ENCODE measurements around the gene PAX1.

Gene PAX1

DNA sequence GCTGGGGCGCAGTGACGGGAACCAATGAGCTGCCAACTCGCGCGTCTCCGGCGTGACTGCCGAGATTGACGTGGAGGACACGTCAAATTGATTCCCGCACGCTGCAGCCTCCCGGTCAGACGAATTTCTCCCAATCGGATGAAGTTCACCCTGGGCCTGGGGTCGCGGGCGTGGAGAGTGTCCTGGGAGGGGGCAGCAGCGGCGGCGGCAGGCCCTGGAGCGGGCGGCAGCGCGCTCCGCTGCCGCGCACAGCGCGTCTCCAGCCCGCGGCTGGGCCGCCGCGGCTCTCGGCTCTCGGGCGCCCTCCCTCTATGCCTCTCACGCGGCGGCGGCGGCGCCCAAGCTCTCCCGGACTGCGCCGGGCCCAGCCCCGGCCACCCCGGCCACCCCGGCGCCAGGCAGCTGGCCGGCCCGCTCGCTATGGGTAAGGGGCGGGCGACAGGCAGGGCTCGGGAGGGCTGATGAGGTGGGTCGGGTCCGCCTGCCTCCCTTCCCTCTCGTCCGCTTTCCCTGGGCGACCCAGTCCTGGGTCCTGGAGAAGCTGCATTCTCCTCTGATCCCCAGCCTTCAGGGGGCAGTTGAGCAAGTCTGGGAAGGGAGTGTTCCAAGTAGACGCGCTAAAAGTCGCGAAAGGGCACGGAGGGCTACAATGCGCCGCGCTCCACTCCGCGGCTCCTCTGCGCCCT is at the start of gene PAX1:
TSS of gene PAX1 (plus strand) at position 90 of the 686 bp plus-strand sequence. CDS start at position 139, 49 bp downstream.
- Histone ChIP-seq H3K9ac (ENCODE audit: low read length) (no peak within 1 kb of the TSS), H3K36me3 (ENCODE audit: control insufficient read depth, insufficient read depth, low read length) (no peaks in the 10 kb centered on the region), H3K4me3 (ENCODE audit: low read length) (no peak within 1 kb of the TSS), H3K9me3 (ENCODE audit: control insufficient read depth, low read length) (no peaks in the 10 kb centered on the region), H3K27me3 (ENCODE audit: control insufficient read depth, insufficient read depth, low read length) (peaks cover 91% of the 10 kb centered on the region), H3K4me1 (ENCODE audit: control insufficient read depth, insufficient read depth, low read length) (no peaks in the 10 kb centered on the region)

DNA sequence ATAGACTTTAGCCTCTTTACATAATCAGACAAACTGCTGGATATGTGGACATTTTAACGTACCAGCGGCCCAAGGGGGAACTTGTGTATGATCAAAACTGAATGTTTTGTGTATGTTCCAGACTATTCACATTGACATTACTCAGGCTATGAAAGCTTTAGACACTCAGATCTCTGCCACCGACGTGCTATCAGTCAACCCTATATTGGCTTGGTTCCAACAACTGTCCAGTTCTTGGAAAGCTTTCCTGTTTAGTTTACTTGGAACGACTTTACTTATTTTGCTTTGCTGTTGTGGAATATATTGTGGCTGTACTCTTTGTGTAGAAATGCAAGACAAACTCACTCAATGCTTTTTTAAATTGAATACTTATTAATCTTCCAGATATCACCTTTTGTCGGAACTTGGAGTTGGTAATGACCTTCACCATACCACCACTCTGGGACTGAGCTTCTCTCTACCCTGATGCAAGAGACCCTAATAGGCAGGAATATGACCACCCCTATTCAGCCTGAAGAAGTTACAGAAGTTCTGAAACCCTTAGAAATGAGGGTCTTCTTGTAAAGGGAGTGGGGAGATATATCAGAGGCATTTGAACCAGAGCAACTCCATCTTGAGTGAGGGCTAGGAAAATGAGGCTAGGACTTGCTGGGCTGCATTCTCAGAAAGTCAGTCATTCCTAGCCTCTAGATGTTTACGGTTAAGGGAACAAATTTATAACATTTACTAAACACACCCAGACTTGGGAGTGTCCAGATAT is 49.0 kb upstream of the PAX1 start:
- Histone ChIP-seq H3K4me3 (ENCODE audit: low read length) (no peak overlapping the region), H3K36me3 (ENCODE audit: control insufficient read depth, insufficient read depth, low read length) (no peaks in the 10 kb centered on the region), H3K4me1 (ENCODE audit: control insufficient read depth, insufficient read depth, low read length) (no peaks in the 10 kb centered on the region), H3K9me3 (ENCODE audit: control insufficient read depth, low read length) (no peaks in the 10 kb centered on the region), H3K27me3 (ENCODE audit: control insufficient read depth, insufficient read depth, low read length) (no peaks in the 10 kb centered on the region), H3K9ac (ENCODE audit: low read length) (no peak overlapping the region)

DNA sequence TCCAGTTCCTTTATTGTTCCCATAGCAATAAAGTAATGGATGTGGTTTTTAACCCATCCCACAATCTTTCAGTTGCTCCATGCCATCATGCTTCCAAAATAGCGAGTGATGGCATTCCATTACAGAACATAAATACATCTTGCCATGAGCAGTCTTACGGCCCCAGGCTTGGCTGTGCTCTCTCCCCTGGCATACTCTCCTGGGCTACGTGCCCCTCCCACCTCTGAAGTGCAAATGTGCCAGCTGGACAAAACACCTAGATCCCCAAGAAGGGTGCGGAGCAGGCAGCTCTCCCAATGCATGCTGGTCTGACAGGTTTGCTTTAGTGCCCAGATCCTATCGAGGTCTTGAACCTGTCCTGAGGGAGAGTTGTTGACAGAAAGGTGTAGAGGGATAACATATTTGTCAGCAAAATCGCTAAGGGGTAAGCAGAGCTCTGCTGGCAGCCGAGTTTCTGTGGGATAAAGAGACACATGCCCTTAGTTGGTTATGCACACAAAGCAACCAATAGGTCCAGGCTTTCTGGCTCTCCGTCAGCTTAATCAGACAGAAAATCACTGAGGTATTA is 43.9 kb upstream of the PAX1 start:
- Histone ChIP-seq H3K9me3 (ENCODE audit: control insufficient read depth, low read length) (no peaks in the 10 kb centered on the region), H3K4me1 (ENCODE audit: control insufficient read depth, insufficient read depth, low read length) (no peaks in the 10 kb centered on the region), H3K9ac (ENCODE audit: low read length) (no peak overlapping the region), H3K4me3 (ENCODE audit: low read length) (no peak overlapping the region), H3K36me3 (ENCODE audit: control insufficient read depth, insufficient read depth, low read length) (no peaks in the 10 kb centered on the region), H3K27me3 (ENCODE audit: control insufficient read depth, insufficient read depth, low read length) (no peaks in the 10 kb centered on the region)

DNA sequence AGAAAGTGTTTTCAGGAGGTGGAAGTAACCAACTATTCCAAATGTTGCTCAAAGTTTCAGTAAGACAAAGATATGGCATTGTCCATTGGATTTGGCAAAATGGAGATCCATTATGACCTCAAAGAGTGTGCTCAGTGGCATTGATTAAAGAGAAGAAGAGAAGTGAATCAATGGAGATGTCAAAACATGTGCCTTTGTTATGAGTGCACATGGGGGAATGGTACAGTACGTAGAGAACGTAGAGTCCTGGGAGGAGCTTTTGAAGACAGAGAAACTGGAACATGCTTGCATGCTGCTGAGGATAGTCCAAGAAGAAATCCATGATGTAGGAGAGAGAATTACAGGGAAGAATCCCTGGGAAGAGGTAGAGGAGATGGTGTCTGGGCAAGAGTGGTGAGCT is 42.0 kb upstream of the PAX1 start:
- no peak overlapping the region for H3K4me3 ChIP-seq (ENCODE audit: low read length)

DNA sequence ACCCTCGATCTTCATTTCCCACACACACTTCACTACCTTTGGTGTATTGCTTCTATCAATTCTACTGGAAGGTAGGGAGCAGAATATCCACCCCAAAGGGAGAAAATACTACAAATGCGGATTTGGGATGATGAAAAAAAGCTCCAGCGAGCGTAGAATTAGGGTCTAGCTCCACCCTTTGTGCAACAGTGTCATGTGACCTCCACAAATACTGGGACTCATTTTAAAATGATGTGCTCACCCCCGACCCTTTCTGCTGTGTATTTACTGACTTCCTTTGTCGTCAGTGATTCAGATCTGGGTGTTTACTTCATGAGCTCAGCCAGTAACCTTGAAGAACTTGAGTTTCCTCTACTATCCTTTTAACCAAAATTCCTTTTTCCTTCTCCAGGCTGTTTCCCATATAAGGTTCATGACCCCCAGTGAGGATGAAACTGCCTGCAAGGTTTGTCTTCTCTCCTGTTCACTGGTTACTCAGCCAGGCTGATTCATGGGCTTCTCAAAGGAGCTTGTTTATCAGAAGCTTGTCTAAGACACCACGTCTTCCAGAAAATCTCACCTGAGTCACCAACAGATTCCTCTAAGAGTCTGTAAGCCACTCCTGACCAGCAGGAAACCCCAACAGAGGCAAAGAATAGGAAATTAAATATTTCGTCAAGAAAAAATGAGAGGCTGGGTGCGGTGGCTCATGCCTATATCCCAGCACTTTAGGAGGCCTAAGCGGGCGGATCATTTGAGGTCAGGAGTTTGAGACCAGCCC is 39.6 kb upstream of the PAX1 start:
- H3K27me3 ChIP-seq (ENCODE audit: control insufficient read depth, insufficient read depth, low read length) = no peaks in the 10 kb centered on the region
- H3K36me3 ChIP-seq (ENCODE audit: control insufficient read depth, insufficient read depth, low read length) = no peaks in the 10 kb centered on the region
- no peak overlapping the region for H3K9ac ChIP-seq (ENCODE audit: low read length)
- no peak overlapping the region for H3K4me3 ChIP-seq (ENCODE audit: low read length)
- H3K4me1 ChIP-seq (ENCODE audit: control insufficient read depth, insufficient read depth, low read length) = no peaks in the 10 kb centered on the region
- no peaks in the 10 kb centered on the region for H3K9me3 ChIP-seq (ENCODE audit: control insufficient read depth, low read length)

More for the DNA sequence above, 42.0 kb upstream of the PAX1 start:
- no peaks in the 10 kb centered on the region for H3K4me1 ChIP-seq (ENCODE audit: control insufficient read depth, insufficient read depth, low read length)
- H3K9me3 ChIP-seq (ENCODE audit: control insufficient read depth, low read length) = no peaks in the 10 kb centered on the region
- no peaks in the 10 kb centered on the region for H3K36me3 ChIP-seq (ENCODE audit: control insufficient read depth, insufficient read depth, low read length)
- no peaks in the 10 kb centered on the region for H3K27me3 ChIP-seq (ENCODE audit: control insufficient read depth, insufficient read depth, low read length)
- no peak overlapping the region for H3K9ac ChIP-seq (ENCODE audit: low read length)

DNA sequence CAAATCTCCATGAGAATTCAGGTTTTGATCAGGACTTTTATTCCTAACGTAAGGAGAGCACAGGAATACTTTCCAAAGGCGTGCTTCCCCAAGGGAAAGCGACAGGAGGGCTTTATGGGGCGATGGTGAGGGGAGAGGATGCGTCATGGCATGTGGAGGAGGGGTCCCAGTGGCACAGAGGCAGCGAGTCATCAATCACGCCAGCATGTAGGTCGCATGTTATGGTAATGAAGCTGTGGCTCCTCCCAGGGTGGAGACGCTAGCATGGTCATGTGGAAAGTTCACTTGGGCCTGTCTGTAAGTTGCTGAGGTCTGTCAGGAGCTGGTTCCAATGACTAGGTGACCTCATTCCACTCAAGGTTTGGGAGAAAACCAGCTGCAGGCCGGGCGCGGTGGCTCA is 35.3 kb upstream of the PAX1 start:
- Histone ChIP-seq H3K9me3 (ENCODE audit: control insufficient read depth, low read length) (no peaks in the 10 kb centered on the region), H3K4me3 (ENCODE audit: low read length) (no peak overlapping the region), H3K27me3 (ENCODE audit: control insufficient read depth, insufficient read depth, low read length) (no peaks in the 10 kb centered on the region), H3K36me3 (ENCODE audit: control insufficient read depth, insufficient read depth, low read length) (no peaks in the 10 kb centered on the region), H3K9ac (ENCODE audit: low read length) (no peak overlapping the region), H3K4me1 (ENCODE audit: control insufficient read depth, insufficient read depth, low read length) (no peaks in the 10 kb centered on the region)

DNA sequence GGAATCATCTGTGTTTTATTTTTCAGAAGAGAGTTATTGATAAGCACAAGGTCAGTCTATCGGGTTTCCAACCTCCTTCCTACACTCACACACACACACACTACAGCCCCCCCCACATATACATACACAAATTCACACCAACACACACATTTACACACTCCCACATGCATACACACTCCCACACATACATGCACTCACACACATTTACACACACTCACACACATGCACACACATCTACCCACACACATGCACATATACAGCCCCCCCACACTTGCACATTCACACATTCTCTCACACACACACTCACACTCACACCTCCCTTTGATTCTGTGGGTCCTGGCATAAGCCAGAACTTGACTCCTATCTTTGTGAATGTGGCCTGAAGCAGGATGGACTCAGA is 34.5 kb upstream of the PAX1 start:
- Histone ChIP-seq H3K27me3 (ENCODE audit: control insufficient read depth, insufficient read depth, low read length) (no peaks in the 10 kb centered on the region), H3K9me3 (ENCODE audit: control insufficient read depth, low read length) (no peaks in the 10 kb centered on the region), H3K4me3 (ENCODE audit: low read length) (no peak overlapping the region), H3K36me3 (ENCODE audit: control insufficient read depth, insufficient read depth, low read length) (no peaks in the 10 kb centered on the region), H3K9ac (ENCODE audit: low read length) (no peak overlapping the region), H3K4me1 (ENCODE audit: control insufficient read depth, insufficient read depth, low read length) (no peaks in the 10 kb centered on the region)

DNA sequence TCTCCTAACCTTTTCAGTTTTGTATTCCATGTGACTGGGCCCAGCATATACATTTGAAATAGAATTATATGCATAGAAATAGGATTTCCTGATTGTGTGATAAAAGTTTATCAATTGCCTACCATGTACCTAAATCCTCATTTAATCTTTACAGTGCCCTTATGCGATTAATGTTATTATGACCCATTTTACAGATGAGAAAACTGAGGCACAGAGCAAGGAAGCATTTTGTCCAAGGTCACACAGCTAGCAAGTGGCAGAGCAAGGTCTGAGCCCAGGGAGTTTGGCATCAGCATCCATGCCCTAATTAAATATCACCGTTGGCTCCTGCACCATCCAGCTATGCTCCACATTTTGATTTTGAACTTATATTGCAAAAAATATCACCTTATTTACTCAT is 28.2 kb upstream of the PAX1 start:
- no peaks in the 10 kb centered on the region for H3K27me3 ChIP-seq (ENCODE audit: control insufficient read depth, insufficient read depth, low read length)
- no peak overlapping the region for H3K9ac ChIP-seq (ENCODE audit: low read length)
- H3K4me3 ChIP-seq (ENCODE audit: low read length) = no peak overlapping the region
- H3K9me3 ChIP-seq (ENCODE audit: control insufficient read depth, low read length) = no peaks in the 10 kb centered on the region
- H3K36me3 ChIP-seq (ENCODE audit: control insufficient read depth, insufficient read depth, low read length) = no peaks in the 10 kb centered on the region
- no peaks in the 10 kb centered on the region for H3K4me1 ChIP-seq (ENCODE audit: control insufficient read depth, insufficient read depth, low read length)

DNA sequence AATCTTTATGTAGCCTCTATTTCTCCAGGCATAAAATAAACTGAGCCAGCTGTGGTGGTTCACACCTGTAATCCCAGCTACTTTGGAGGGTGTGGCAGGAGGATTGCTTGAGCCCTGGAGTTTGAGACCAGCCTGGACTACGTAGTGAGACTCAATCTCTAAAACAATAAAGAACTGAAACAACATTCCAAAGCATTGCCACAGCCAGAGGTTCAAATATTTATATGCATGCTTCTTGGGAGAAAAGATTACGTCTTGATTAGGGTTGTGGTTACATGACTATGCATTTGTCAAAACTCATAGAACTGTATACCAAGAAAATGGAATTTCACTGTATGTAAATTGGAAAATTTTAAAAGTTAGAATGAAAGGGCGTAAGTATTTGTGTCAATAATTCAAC is 27.7 kb upstream of the PAX1 start:
- no peak overlapping the region for H3K4me3 ChIP-seq (ENCODE audit: low read length)
- no peaks in the 10 kb centered on the region for H3K36me3 ChIP-seq (ENCODE audit: control insufficient read depth, insufficient read depth, low read length)
- no peaks in the 10 kb centered on the region for H3K9me3 ChIP-seq (ENCODE audit: control insufficient read depth, low read length)
- H3K9ac ChIP-seq (ENCODE audit: low read length) = no peak overlapping the region
- no peaks in the 10 kb centered on the region for H3K4me1 ChIP-seq (ENCODE audit: control insufficient read depth, insufficient read depth, low read length)
- H3K27me3 ChIP-seq (ENCODE audit: control insufficient read depth, insufficient read depth, low read length) = no peaks in the 10 kb centered on the region

DNA sequence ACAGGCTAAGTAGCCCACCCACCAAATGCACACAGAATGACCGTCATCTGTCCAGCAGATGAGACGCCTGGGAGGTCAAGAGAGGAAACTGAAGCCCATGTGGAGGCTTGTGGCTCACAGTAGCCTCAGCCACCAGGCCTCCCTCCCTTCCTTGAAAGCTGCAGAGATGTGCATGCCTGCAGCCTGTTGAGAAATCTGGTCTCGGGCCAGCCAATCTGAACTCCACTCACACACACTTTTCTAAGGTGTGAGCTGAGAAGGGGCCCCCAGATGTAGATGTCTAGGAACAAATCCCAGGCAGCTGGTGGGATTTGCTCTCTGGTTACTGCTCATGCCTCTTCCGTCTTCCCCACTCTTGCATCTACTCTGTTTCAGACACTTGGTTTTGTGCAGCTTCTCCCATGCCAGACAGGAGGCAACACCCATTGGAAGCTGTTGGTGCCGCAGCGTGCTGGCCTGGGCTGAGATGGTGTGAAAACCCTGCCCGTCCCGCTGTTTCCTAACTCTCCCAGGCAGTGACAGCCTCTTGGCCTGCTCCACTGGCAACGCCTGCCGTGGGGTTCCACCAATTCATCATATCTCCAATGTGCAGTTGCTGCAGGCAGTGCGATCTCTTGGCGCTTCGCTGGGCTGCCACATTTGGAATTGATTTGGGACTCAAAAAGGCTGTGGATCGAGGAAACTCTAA is 24.1 kb upstream of the PAX1 start:
- Histone ChIP-seq H3K4me3 (ENCODE audit: low read length) (no peak overlapping the region), H3K36me3 (ENCODE audit: control insufficient read depth, insufficient read depth, low read length) (no peaks in the 10 kb centered on the region), H3K27me3 (ENCODE audit: control insufficient read depth, insufficient read depth, low read length) (no peaks in the 10 kb centered on the region), H3K9me3 (ENCODE audit: control insufficient read depth, low read length) (no peaks in the 10 kb centered on the region), H3K4me1 (ENCODE audit: control insufficient read depth, insufficient read depth, low read length) (no peaks in the 10 kb centered on the region), H3K9ac (ENCODE audit: low read length) (no peak overlapping the region)

DNA sequence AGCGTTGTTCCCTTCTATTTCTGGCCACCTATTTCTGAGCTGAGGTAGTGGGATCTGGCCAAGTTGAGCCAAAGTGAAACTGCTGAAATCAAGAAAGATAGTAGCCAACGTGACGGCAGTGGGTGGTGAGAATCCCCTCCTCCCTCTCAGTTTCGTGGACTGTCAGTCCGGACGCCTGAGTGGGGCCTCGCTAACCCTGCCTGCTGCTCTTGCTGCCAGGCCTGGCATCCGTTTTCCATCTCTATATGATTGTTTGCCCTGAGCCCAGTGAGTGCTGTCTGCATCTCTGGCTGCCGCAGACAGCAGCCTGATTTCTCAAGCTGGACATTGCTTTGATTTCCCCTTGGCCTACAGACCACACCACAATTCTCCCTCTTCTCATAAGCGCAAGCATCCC is 23.5 kb upstream of the PAX1 start:
- Histone ChIP-seq H3K9me3 (ENCODE audit: control insufficient read depth, low read length) (no peaks in the 10 kb centered on the region), H3K4me3 (ENCODE audit: low read length) (no peak overlapping the region), H3K4me1 (ENCODE audit: control insufficient read depth, insufficient read depth, low read length) (no peaks in the 10 kb centered on the region), H3K36me3 (ENCODE audit: control insufficient read depth, insufficient read depth, low read length) (no peaks in the 10 kb centered on the region), H3K27me3 (ENCODE audit: control insufficient read depth, insufficient read depth, low read length) (no peaks in the 10 kb centered on the region), H3K9ac (ENCODE audit: low read length) (no peak overlapping the region)

Data from mucosa of stomach (tissue), 1 donor.